Stimulated activated CD8-positive, alpha-beta memory T cell treated with anti-CD3 and anti-CD28 coated beads, Interleukin-4, amount 100 ng/mL, for 1 hour (primary cell): ENCODE measurements around the gene HDAC4.

Experiments
- DNase-seq, 2 donors: peaks; one replicate each; pipeline ENCODE4 v3.0.0-alpha.2; 2020; ENCODE audit warnings: low read depth in 2 of 2, low spot score in 1 of 2

Gene HDAC4

GRCh38 chr2:239329972-239330572, 70.7 kb downstream of the HDAC4 start:
- DNase-seq = no peak

DNA sequence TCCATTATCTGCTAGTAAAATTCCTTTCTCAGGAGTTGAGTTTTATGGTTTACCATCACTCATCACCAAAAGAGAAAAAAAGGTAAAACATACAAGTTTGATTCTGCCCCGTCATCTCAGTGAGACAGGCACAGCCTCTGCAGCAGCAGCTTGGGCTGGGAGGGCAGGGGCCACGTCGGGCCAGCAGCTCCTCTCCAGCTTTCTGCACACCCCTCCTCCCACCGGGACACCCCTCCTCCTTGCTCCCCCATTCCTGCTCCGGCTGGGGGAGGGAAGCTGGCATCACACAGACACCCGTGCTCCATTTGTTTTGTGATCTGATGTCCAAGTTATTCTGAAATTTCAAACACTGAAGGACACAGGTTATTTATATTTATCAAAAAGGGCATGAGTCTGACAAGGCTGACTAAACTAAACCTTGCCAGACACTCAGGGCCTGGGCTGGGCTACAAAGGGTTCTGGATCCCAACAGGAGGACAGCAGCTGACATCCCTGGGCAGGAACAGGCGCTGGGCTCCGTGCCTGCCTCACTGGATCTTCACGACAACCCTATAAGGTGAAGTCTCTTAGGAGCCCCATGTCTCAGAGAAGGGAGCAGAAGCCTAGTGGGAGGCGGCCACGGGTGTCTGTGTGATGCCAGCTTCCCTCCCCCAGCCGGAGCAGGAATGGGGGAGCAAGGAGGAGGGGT, 71.4 kb downstream of the HDAC4 start:
- no peak for DNase-seq

GRCh38 chr2:239328351-239329191, 72.2 kb downstream of the HDAC4 start:
- no peak for DNase-seq

- DNase-seq = no peak
Measured at GRCh38 chr2:239327536-239328350, 73.1 kb downstream of the HDAC4 start.

GRCh38 chr2:239326831-239327535, 73.8 kb downstream of the HDAC4 start:
- peak; percentile 32 to 53 for DNase-seq

DNA sequence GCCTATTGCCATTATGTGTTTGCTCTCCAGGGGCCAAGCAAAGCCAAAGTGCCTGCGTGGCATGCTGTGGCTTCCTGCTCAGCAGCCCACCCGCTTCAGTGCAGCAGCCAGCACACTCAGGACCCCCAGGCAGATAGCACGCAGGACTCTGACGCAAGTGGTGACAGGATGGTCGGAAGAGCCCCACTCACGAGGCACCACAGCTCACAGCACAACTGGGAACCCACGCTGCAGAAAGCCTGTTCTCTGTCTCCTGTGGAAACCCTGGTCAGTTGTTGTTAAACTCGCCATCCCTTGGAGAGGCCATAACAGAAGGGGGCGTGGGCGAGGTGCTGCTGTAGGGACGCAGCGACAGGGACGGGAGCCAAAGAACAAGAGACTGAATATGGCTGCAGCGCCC, 76.4 kb downstream of the HDAC4 start:
- DNase-seq = no peak

DNA sequence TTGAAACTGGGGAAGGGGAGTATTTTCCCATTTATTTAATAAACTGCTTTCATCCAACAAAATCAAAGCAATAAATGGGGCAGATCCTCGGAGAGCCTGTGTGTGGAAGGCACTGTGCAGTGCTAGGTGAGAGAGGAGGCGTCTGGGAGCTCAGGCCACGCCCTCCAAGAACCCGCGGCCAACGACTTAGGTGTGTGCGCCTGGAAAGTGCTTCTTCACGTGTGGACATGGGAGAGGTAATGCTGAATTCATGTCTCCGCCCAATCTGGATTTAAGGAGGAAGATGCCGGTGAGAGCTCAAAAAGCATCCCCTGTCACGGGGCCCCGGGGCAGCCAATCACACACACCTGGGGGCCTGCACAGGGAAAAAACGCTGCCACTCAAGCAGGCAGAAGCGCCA, 77.4 kb downstream of the HDAC4 start:
- DNase-seq = no peak

DNA sequence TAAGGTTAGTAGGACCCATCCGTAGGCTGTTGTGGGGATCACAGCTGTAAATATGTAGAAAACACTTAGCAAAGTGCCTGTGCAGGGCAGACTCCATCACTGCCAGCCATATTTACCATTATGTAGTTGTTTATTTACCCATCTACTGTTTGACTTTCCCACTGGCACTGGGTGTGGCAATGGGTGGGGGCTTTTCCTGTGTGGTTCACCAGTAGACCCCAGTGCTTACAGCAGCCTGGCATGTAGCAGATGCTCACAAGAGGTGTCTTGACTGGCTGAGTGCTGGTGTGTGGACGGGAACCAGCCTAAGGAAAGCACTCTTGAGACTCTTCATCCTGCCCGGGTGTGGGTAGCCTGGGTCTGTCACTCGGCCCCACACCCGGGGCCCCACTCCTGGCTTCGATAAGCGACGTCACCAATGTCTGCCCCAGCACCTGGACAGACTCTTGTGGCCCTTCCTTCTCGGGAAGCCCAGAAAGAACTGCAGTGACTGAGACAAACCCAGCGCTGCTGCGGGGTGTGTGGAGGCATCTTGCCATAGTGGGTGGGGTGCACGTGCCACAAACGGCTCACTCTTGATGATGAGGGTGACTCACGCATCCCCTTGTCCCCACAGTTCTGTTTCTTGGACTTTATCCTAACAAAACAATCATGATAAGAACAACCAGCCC, 78.3 kb downstream of the HDAC4 start:
- DNase-seq = no peak

DNA sequence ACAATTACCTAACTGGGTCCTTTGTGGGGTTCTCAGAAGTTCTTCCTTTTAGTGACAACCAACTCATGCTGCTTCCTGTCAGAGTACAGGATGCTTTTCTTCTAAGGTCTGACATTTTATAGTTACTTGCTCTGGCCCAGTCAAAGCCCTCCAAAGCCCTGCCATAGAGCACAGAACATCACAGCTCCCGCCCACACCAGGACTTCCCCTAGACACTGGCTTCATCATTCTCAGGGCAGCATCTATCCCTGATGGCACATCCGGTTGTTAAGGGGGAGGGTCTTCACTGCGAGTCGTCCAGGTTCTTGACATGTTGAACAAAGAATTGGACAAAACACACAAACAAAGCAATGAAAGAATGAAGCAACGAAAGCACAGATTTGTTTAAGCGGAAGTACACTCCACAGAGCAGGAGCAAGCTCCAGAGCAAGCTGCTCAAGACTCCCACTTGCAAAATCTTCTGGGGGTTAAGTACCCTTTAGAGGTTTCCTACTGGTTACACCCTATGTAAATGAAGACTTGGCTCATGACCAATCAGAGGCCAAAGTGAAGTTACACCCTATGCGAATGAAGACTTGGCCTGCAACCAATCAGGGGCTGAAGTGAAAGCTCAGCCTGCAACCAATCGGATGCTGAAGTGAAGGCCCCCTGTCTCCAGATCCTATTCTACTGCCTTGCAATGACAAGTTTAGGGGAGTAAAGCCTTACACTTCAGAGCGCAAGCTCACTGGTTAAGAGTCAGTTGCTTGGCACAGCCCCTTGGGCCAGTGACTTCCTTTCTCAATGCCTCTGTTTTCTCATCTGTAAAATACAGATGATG, 79.0 kb downstream of the HDAC4 start:
- DNase-seq = no peak

DNA sequence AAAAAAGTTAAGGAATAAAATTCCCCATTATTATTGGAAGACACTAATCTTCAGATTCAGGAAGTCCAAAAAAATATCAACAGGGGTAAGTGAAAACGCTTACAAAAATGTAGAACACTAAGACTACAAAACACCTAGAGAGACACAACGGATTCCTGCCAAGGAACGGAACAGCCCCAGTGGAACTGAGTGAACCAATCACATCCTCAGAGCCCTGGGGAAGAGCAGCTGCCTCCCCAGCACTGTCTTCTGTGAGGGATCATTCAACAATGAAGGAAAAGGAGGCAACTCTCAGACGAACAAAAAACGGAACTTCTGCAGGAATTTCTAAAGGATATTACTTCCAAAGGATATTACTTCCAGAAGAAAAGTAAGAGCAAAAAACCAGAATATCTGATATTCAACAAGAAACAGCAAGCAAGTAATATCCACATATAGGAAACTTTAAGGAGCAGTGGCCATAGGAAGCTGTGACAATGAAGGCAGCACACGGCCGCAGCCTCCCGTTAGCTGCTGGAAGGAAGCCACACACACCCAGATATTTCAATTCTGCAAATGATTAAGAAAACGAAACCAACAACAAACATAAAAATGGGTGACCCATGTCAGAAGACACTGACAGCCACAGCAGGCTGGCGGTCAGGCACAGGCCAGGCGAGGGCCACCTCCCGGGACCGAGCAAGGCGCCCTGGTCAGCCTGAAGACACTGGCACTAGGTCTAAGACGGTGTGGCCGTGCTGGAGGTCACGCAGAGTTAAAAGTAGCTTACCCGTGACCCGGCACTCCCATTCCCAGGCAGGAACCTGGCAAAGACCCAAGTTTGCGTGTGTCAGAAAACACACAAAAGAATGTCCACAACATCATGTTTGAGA, 81.8 kb downstream of the HDAC4 start:
- no peak for DNase-seq

DNA sequence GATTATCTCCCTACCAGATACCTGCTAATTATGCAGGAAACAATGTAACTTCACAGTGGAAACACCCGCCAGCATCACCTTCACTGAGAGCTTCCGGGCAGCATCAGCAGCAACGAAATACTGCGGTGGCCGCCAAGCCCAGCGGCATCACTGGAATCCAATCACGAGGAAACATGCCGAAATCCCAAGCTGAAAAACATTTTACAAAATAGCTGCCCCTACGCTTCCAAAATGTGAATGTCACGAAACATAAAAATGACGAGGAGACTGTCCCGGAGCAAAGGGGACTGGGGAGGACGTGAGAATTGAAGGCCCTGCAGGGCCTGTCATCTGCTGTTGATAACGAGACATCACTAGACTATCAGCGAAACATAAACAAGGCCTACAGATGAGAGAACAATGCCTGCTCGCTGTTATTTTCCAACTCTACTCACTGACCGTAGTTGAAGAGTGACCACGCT, 82.6 kb downstream of the HDAC4 start:
- no peak for DNase-seq

DNA sequence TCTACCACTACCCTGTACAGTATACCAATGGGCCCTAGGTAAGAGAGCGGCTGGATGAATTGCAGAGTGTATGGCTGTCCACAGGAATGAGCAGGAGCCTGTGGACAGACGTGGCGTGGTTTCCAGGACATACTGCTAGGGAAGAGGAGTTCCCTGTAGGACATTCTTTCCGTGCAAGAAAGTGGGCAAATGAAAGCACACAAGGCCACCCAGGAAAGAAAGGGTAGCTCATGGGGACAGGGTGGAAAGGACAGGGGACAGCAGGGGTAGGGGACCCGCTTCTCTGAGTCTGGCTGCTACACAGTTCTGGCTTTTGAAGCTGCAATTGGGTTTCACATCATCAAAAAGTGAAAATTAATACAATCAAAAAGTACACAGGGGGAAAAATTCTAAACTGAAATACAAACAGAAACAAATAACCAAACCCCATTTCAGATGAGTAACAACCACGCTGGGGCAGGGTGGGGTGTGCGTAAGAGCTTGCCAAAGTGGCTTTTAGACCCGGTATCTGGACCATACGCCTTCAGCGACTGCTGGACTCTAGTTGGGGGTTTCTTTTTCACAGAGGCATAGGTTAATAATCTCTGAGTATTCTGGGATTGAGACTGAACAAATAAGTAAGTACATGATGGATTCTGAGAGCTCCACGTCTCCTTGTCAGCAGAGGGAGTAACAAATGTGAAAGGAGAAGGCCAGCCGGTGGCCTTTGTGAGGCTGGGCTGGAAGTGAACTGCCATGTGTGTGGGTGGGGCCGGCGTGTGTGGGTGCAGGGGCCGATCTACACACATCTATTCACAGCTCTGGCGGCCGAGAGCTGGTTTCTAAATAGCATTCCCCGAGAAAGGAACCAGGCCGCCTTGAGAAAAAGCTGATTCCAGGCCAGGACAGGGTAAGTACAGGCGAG, 84.0 kb downstream of the HDAC4 start:
- DNase-seq = no peak

DNA sequence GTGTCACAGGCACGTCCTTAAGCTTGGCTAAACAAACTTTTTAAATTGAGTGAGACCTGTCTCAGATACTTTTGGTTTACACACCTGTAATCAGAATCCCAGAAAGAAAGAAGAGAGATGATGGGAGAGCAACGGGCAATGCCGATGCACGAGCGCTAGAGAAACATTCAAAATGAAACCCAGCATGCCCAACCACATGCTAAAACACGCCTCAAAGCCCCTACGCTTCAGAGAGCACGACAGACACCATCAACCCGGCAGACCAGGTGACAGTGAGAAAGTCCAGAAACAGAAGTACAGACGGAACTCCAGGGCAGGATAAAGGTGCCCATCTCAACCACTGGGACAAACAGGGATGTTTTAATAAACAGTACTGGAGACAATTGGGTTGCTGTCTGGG, 85.5 kb downstream of the HDAC4 start:
- DNase-seq = no peak

GRCh38 chr2:239313776-239314175, 87.0 kb downstream of the HDAC4 start:
- no peak for DNase-seq

DNA sequence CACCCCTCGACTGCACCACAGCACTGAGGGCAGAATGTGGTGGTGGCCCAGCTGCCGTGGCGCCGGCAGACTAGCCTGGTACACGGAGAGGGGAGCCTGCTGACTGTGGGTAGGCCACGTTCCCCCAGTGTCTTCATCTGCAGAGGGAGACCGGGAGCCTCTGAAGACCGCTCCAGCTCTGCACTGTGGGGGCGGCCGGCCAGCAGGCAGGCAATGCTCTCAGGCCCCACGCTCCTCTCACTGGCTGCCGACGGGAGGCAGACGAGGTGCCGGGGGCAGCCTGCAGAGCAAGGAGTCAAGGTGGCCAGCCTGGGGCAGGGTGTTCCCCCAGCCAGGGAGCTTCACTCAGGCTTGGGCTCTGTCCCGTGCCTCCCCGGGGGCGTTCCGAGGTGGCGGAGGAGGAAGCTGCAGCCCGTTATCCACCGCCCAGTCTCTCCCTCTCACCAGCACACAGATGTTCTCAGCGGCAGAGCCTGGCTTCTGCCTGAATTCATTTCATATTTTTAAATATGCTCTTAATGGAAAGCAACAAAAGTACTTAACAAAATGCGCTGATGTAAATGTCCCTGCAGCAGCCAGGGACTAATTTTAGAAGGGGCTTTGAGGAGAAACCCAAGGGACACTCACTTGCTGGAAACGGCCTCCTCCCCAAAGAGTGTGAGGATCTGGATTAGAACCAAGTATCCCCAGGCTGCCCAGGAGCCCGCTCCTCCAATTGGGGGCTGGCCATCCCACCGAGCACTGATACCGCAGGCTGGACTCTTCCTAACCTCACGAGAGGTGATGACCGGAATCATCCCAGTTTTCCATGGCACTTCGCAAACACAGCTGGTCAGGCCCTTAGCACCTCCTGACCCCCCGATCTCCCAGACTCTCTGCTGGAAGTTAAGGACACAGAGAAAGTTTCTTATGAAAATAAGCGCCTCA, 87.8 kb downstream of the HDAC4 start:
- no peak for DNase-seq

DNA sequence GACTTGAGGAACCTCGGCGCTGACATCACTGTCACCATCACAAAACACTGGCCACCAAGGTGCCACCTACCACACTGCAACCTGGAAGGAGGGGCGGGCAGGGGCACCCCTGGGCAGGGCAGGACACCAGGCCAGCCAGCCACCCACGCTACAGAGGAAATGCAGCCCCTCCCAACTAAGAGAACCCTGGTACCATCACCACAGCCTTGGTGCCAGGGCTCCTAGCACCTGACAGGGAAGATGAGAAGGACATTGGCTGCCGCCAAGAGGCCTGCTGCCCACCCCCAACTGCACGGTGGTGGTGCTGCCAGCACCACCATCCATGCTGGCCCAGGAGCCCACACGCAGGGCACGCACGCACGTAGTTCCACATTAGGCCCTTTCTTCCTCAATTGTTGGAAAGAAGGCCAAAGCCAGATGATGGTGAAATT, 88.7 kb downstream of the HDAC4 start:
- DNase-seq = no peak
